HG03060 (cell line): ENCODE measurements around the gene PLCL2.
"Not testable (repeated sequence)": the region's sequence is repeated elsewhere in the genome, so short reads cannot be mapped to it uniquely, and the experiment has no call there.

ENCODE experiments used
- ATAC-seq: cut with Tn5 transposase; IDR thresholded peaks from one replicate; pipeline ENCODE4 v1.9.1; 2021; ENCODE audit warnings: low read depth, moderate number of reproducible peaks; ENCODE audit not compliant: unreplicated experiment

PLCL2 gene

GRCh38 chr3:16945330-16945729 is 60.6 kb downstream of the PLCL2 start:
- ATAC-seq = no peak

DNA sequence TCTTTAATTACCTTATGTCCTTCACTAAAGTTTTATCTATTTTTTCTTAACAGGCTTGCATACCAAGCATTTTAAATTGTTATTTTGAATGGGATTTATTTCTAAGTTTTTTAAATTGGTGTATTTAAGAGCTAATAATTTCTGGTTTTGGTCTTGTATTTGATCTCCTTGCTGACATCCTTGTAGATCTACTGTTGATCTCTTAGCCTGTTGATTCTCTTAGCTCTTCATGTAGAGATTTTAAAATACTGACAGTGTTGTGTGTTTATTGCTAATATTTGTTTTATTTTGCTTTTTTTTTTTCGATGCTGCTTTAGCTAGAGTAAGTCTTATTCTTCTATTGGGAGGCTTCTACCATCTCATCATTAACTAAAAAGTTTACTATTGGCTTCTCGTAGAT is 65.5 kb downstream of the PLCL2 start:
- ATAC-seq = no peak

DNA sequence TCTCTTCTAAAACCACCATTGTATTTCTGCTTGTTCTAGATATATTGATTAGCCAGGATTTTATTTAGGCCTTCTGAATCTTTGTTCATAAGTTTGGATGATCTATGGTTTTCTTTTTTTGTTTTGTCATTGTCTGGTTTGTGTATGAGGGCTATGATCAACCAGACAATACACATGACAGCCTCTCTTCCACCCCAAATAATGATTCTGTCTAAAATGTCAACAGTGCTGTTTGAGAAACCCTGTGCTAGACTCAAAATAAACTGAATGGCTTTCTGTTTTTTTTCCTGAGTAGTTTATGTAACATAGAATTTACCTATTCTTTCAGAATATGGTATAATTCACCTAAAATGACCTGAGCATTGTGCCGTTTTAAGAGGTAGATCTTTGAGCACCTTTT is 66.1 kb downstream of the PLCL2 start:
- no peak for ATAC-seq

DNA sequence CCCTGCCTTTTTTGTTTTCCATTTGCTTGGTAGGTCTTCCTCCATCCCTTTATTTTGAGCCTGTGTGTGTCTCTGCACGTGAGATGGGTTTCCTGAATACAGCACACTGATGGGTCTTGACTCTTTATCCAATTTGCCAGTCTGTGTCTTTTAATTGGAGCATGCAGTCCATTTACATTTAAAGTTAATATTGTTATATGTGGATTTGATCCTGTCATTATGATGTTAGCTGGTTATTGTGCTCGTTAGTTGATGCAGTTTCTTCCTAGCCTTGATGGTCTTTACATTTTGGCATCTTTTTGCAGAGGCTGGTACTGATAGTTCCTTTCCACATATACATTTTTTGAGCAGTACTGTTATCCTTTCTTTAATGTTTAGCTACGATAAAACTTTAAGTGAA is 73.1 kb downstream of the PLCL2 start:
- ATAC-seq = not testable (repeated sequence)

DNA sequence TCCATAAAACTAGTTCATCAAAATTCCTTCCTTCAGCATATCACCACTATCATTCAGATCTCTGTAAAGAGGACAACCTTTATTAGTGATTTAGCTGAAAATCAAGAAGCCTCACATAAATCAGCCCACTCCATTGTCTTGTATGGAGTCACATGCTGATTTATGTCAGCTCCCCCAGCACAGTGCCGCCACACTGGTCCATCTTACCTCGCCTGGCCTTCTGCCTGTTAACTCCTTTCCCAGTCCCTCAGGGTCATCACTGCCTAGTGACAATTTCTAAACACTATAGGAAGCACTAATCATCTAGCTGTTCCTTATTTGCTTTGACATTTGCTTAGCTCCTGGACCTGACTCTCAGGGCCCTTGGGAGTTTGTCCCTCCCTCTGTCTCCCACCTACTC is 75.4 kb downstream of the PLCL2 start:
- ATAC-seq = no peak

DNA sequence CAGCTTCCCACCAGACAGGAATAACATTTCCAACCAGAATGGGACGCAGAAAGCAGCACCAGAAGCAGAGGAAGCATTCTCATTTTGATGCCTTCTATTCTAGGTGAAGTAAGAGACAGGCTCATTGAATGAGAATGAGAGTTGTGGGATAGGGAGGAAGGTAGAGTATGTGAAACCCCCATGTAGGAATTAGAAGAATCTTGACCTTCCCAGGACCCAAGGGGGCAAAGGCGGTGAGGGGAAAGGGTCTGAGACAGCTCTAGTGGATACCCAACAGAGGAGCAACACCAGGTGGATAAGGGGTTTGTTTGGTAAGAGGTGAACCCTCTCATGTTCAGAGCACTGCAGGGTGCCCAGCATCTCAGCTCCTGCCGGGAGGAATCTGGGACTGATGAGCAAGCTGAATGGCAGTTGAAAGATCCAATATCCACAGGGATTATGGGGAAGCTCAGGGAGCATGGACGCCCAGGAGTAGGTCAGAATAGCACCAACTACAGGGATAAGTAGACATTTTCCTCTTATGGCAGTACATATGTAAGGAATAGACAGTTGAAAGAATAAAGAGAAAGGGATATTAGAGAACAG is 77.0 kb downstream of the PLCL2 start:
- ATAC-seq = no peak

GRCh38 chr3:16975083-16975482 is 90.3 kb downstream of the PLCL2 start:
- no peak for ATAC-seq

- no peak for ATAC-seq
Observed at GRCh38 chr3:16978234-16978920, 93.6 kb downstream of the PLCL2 start.

DNA sequence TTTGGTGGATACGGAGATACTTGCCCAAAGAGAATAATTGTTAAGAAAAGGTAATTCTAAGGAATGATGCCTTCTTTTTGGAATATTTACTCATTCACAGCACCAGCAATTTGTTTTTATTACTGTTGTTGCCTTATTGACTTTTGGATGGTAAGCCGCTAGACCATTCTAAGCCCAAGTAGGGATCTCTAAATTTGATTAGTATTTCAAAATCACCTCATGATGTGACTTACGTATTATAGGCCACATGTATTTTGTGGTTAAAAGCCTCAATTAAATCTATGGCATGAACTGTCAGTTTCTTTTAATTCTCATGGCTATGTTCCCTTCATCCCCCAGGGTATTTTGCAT is 94.1 kb downstream of the PLCL2 start:
- no peak for ATAC-seq

- ATAC-seq = not testable (repeated sequence)
Observed at GRCh38 chr3:16979769-16980515, 95.2 kb downstream of the PLCL2 start.

DNA sequence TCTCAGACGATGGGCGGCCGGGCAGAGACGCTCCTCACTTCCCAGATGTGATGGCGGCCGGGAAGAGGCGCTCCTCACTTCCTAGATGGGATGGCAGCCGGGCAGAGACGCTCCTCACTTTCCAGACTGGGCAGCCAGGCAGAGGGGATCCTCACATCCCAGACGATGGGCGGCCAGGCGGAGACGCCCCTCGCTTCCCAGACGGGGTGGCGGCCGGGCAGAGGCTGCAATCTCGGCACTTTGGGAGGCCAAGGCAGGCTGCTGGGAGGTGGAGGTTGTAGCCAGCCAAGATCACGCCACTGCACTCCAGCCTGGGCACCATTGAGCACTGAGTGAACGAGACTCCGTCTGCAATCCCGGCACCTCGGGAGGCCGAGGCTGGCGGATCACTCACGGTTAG is 95.8 kb downstream of the PLCL2 start:
- not testable (repeated sequence) for ATAC-seq

DNA sequence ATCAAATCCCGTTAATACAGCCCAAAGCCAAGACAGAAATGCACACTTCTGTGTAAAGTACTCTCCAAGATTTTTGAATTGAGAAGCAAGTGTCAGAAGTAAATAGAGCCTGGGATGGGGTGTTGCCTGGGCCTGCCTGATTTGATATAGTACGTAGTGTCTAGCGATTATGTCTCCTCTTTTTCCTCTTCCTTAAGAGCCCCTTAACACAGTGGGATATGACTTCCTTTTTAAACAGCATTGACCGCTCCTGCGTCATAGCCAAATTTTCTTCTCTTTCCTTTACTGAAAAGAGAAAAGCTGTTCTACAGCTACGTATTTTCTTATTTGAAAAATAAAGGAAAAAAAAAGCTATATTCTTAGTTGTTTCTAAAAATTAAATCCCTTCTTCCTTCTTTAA is 97.7 kb downstream of the PLCL2 start:
- no peak for ATAC-seq

DNA sequence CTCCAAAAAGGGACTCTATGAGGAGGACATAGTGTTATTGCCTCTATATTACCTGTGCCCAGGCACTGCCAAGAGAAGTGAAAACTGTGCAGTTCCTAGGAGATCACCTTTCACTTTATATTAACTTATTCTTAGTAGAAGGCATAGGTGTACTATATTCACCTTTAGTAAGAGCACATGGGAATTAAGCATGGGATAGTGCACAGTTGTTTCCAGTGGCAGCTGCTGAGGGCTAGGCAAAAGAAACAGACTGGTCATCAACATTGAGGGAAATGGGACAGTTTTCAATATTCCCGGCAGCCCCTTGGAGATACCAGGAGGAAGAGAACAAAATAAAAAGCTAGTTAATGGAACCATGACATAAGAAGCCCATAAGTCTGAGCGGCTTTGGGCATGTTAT is 100.9 kb downstream of the PLCL2 start:
- no peak for ATAC-seq

DNA sequence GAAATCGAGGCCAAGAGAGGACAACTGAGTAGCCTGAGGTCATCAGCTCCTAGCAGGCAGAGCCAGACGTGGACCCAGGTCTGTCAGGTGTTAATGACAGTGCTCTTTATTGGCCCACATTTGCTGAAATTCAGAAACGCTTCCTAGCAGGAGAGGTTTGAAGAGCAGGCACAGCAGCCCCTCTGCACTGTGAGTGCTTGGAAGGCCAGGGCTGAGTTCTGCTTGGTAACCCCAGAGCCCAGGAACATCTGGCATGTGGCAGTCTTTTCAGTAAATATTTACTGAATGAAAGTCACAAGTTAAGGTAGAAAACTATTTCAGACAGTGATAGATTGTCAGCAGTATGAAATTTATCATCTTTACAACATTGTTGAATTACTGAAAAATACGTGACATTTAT is 102.4 kb downstream of the PLCL2 start:
- no peak for ATAC-seq

DNA sequence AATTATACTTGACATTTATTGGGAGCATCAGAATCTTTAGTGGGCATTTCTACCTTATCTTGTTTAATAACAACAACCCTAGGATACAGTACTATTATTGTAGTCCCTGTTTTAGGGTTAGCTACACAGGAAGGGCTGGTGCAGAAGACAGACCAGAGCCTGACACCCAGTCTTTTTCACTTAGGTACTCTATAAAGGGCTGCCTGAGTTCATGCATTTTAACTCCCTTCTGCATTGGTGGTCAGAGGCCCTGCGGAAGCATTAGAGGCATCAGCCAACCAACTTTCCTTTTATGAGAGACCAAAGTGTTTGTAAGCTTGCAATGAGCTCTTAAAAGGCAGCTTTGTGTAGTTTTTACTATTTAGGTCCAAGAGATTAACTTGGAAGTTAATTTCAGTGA is 105.4 kb downstream of the PLCL2 start:
- ATAC-seq = no peak

DNA sequence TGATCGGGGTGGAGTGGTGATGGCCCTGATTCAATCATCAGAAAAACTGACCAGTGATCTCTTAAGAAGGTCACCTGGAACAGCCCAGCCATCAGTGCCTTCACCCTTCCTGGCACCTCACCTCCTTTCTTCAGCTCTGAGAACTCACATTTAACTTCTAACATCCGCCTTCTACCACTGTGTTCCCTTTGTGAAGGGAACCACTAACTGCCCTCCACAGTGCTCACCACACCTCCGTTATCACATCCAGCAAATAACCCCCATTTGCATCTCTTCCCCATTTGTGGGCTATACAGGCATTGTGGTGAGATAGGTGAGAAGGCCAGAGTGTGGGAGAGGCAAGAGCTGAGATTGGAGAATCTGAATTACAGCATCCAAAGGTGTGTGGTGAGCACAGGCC is 107.4 kb downstream of the PLCL2 start:
- ATAC-seq = no peak

GRCh38 chr3:16993227-16993626 is 108.5 kb downstream of the PLCL2 start:
- ATAC-seq = no peak

DNA sequence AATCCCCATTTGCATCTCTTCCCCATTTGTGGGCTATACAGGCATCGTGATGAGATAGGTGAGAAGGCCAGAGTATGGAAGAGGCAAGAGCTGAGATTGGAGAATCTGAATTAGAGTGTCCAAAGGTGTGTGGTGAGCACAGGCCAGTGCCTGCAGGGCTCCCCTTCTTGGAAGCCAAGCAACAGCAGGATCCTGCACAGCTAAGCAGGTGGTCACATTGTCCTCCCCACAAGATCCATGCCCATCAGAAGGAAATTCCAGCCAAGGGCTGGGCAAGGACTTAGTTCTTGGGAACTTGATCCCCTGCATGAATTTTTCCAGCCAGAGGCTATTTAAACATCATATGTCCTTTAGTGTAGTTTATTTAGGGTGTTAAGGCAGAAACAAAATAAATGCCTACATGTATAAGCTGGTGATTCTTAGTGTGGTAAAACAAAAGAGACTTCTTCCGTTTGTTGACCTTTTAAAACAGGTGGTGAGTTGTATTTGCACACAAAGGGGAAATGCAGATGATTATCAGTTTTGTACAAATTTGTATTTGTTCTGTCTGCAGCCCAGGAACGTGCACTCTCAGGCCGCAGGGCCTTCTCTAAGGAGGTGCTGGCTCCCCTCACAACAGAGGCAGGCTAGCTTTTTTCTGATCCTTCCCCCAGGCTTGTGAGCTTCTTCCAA is 110.2 kb downstream of the PLCL2 start:
- ATAC-seq = no peak

GRCh38 chr3:16995601-16996000 is 110.8 kb downstream of the PLCL2 start:
- no peak for ATAC-seq

DNA sequence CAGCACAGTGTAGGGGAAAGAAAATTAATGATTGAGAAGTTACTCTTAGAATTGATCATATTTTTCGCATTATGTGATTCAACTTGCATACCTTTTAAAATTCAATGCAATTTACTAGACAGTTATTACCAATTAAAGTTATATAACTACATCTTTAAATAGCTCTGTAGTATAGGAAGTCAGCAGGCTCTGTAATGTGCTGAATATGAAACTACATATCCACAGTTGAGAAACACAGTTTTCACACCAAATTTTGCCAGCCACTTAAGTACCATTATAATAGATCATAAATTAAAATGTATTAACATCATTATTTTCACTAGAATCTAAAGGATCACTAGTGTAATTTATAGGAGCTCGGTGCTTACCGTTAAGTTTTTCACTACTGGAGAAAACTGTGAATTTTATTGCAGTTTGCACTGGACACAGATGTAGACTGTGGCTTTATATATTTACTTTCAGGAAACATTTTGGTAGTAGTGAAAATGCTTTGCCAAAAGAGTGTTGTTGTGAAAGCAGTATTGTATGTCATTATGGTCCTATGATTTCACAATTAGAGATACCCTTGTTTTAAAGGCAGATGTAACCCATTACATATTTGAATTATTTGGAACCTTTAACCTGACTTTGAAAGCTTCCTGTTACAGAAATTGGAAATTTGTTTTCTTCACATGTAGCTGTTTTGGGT is 113.6 kb downstream of the PLCL2 start:
- ATAC-seq = no peak

DNA sequence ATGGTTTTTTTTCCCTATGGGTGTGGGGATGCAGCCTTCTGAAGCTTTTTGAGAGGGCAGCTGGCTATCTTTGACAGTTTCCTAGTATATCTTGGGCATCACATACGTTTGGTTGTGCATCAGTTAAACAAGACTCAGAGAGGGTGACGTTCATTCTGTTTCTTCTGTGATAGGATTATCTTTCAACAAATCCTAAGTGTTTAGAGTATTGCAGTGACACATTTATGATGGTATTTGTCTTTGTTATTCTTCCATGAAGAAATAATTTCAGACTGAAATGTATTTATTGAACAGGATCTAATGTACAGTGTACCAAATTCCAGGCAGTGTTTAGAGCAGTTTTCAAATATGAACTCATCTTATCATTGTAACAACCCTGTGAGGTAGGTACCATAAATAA is 114.4 kb downstream of the PLCL2 start:
- no peak for ATAC-seq
